Measurements from ENCODE around the gene ADCY1. TPM values are rescaled to one million over a fixed set of nuclear protein-coding genes. Genes with fewer than 3 reads are reported as not detected.

The ADCY1 gene
- total RNA-seq, 2 experiments from 2014 or later, result 0.02 to 0.07 TPM

GRCh38 chr7:45591101-45591906 is 17.1 kb downstream of the ADCY1 start:
- DNase-seq, result no peak
- CTCF ChIA-PET, result no interaction called here
- intact Hi-C loops (cut with micrococcal nuclease), result no loop called here
- H3K4me3 Mint-ChIP-seq, result no peak overlapping the region
- ATAC-seq, result no peak
- H3K9me3 Mint-ChIP-seq, result no peaks in the 10 kb centered on the region
- H3K27ac Mint-ChIP-seq, result no peak overlapping the region
- POLR2A ChIA-PET, result no interaction called here
- no peaks in the 10 kb centered on the region for H3K4me1 Mint-ChIP-seq (ENCODE audit: low read depth)
- H3K27me3 Mint-ChIP-seq, result no peaks in the 10 kb centered on the region
- H3K36me3 Mint-ChIP-seq (ENCODE audit: low read depth), result no peaks in the 10 kb centered on the region
- no peak for TF ChIP-seq CTCF (IDR thresholded peaks at IDR 0.05)

- Mint-ChIP-seq H3K36me3 (ENCODE audit: low read depth) (no peaks in the 10 kb centered on the region), H3K9me3 (no peaks in the 10 kb centered on the region), H3K27me3 (no peaks in the 10 kb centered on the region), H3K4me3 (no peak overlapping the region), H3K4me1 (ENCODE audit: low read depth) (no peaks in the 10 kb centered on the region), H3K27ac (no peak overlapping the region)
- DNase-seq, result no peak
- TF ChIP-seq CTCF (IDR thresholded peaks at IDR 0.05), result no peak
- ChIA-PET CTCF (no interaction called here), POLR2A (no interaction called here)
- ATAC-seq, result no peak
- intact Hi-C loops (cut with micrococcal nuclease), result no loop called here
Measured at GRCh38 chr7:45592230-45592991, 18.2 kb downstream of the ADCY1 start.

- DNase-seq (no peak), ATAC-seq (no peak)
- ChIA-PET CTCF (no interaction called here), POLR2A (no interaction called here)
- no peaks in the 10 kb centered on the region for H3K9me3 Mint-ChIP-seq
- TF ChIP-seq CTCF (IDR thresholded peaks at IDR 0.05), result no peak
- no peaks in the 10 kb centered on the region for H3K36me3 Mint-ChIP-seq (ENCODE audit: low read depth)
- no peak overlapping the region for H3K4me3 Mint-ChIP-seq
- H3K27me3 Mint-ChIP-seq, result no peaks in the 10 kb centered on the region
- H3K27ac Mint-ChIP-seq, result no peak overlapping the region
- no peaks in the 10 kb centered on the region for H3K4me1 Mint-ChIP-seq (ENCODE audit: low read depth)
- intact Hi-C loops (cut with micrococcal nuclease), result no loop called here
Measured at GRCh38 chr7:45593121-45593541, 19.0 kb downstream of the ADCY1 start.

GRCh38 chr7:45593877-45594276 is 19.7 kb downstream of the ADCY1 start:
- Mint-ChIP-seq H3K27ac (no peak overlapping the region), H3K4me3 (no peak overlapping the region), H3K4me1 (ENCODE audit: low read depth) (no peaks in the 10 kb centered on the region), H3K36me3 (ENCODE audit: low read depth) (no peaks in the 10 kb centered on the region), H3K9me3 (no peaks in the 10 kb centered on the region), H3K27me3 (no peaks in the 10 kb centered on the region)
- intact Hi-C loops (cut with micrococcal nuclease), result no loop called here
- ATAC-seq, result no peak
- ChIA-PET POLR2A (no interaction called here), CTCF (no interaction called here)
- no peak for TF ChIP-seq CTCF (IDR thresholded peaks at IDR 0.05)
- no peak for DNase-seq
